Esophagus muscularis mucosa (tissue), 4 donors: ENCODE measurements around the gene CARNS1. TPM values are rescaled to one million over a fixed set of nuclear protein-coding genes. Genes with fewer than 3 reads are reported as not detected.

Experiments used
- DNase-seq: peaks from one replicate; pipeline ENCODE4 v3.0.0-alpha.2; 2017; ENCODE audit errors: extremely low spot score
- H3K27ac ChIP-seq, 4 donors: fragments of 200-600 bp; sonication (generic); replicated peaks in 1 of 4; 1 replicate in 3 of 4; 2 replicates in 1 of 4; pipeline ENCODE4 v1.5.1; 2016 to 2019; ENCODE audit warnings: mild to moderate bottlenecking in 1 of 4
- H3K27me3 ChIP-seq, 4 donors: fragments of 200-600 bp; sonication (generic); one replicate each; pipeline versions ENCODE4 v1.5.1 to v1.6.0; 2016 to 2019
- H3K36me3 ChIP-seq, 4 donors: fragments of 200-600 bp; sonication (generic); one replicate each; pipeline ENCODE4 v1.5.1; 2016 to 2019
- H3K4me1 ChIP-seq, 4 donors: fragments of 200-600 bp; sonication (generic); one replicate each; pipeline ENCODE4 v1.5.1; 2016 to 2019
- H3K4me3 ChIP-seq, 4 donors: fragments of 200-600 bp; sonication (generic); 1 replicate in 2 of 4; 2 replicates in 2 of 4; pipeline ENCODE4 v1.5.1; 2016 to 2019; ENCODE audit warnings: mild to moderate bottlenecking in 4 of 4, moderate library complexity in 1 of 4
- H3K9me3 ChIP-seq, 4 donors: fragments of 200-600 bp; sonication (generic); 1 replicate in 3 of 4; 2 replicates in 1 of 4; pipeline ENCODE4 v1.5.1; 2016 to 2019
- EP300 ChIP-seq: sonication (generic); formaldehyde crosslinking; IDR thresholded peaks from one replicate; pipeline ENCODE4 v1.6.1; 2017; ENCODE audit warnings: antibody characterized with exemption
- POLR2A ChIP-seq: fragments of 450-650 bp; IDR thresholded peaks from one replicate; pipeline ENCODE4 v1.6.1; 2017; ENCODE audit warnings: antibody characterized with exemption, moderate library complexity, mild to moderate bottlenecking, low read depth
- POLR2AphosphoS5 ChIP-seq, 2 donors: sonication (generic); formaldehyde crosslinking; IDR thresholded peaks; one replicate each; pipeline ENCODE4 v1.6.1; 2017; ENCODE audit warnings: antibody characterized with exemption in 2 of 2
- WGBS: methylation state at CpG from one replicate; pipeline ENCODE4 v1.1.5; 2018; 5-methylcytosine and 5-hydroxymethylcytosine counted together
- intact Hi-C: fragments of 100-400 bp; cut with DNase I; formaldehyde crosslinking; loops from one replicate; pipeline ENCODE4 v1.15.1; 2023
- total RNA-seq, 4 donors: library from RNA; depleted of rRNA; stranded (reverse); fragments of >200 nt; gene quantifications; one replicate each; pipeline versions ENCODE4 v1.1.0 to v1.2.1, GENCODE V29; 2016
- TF ChIP-seq, protein P1 (sequence below), 3 experiments: fragments of 200-600 bp in 2 of 3; fragments of 450-650 bp in 1 of 3; sonication (generic) in 2 of 3; IDR thresholded peaks; one replicate each; pipeline ENCODE4 v1.5.1; 2017 to 2019; ENCODE audit warnings: antibody characterized with exemption in 3 of 3, mild to moderate bottlenecking in 2 of 3, moderate library complexity in 1 of 3

The CARNS1 gene
- total RNA-seq, 4 donors from 2014 or later = 0.83 to 1.9 (median 1.2) TPM

DNA sequence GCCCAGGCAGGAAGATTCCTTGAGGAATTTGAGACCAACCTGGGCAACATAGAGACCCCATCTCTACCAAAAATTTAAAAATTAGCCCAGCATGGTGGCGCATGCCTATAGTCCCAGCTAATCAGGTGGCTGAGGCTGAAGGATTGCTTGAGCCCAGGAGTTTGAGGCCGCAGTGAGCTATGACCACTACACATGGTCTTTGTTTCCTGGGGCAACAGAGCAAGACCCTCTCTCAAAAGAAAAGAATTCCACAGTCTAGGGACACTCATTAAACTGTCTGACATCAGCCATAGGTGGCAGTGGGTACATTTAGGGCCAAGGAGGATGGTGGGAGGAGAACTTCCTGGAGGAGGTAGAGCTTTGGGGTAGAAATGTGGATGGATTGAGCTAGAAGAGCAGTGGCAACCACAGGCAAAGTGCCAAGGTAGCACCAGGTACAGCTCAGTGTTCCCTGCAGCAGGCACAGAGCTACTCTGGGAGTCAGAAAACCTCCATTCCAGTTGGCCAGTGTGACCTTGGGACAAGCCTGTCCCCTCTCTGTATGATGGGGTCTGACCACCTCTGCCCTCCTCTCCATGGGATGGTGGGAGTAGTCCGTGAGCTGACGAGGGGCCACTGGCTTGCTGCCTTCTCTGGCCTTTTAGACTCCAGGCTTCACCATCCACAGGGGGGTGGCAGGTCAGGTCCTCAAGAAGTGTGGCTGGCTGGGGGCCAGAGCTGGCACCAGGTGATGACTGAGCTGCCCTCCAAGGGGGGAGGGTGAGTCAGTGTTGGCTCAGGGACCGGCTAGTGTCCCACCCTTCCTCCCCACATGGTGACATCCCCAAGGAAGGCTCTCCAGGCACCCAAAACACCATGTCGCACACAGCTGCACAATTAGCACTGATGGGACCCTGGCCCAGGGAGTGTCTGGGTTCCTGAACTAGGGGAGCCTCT, 38.3 kb upstream of the CARNS1 start:
- Histone ChIP-seq H3K36me3 (no peaks in the 10 kb centered on the region), H3K4me3 (no peak overlapping the region), H3K27ac (no peak overlapping the region), H3K27me3 (no peaks in the 10 kb centered on the region), H3K4me1 (peaks cover 22 to 45% (median 30%) of the 10 kb centered on the region in 4 donors), H3K9me3 (no peaks in the 10 kb centered on the region)
- TF ChIP-seq POLR2A = no peak
- TF ChIP-seq POLR2AphosphoS5 (IDR thresholded peaks at IDR 0.05) = no peak
- TF ChIP-seq, protein P1, sequence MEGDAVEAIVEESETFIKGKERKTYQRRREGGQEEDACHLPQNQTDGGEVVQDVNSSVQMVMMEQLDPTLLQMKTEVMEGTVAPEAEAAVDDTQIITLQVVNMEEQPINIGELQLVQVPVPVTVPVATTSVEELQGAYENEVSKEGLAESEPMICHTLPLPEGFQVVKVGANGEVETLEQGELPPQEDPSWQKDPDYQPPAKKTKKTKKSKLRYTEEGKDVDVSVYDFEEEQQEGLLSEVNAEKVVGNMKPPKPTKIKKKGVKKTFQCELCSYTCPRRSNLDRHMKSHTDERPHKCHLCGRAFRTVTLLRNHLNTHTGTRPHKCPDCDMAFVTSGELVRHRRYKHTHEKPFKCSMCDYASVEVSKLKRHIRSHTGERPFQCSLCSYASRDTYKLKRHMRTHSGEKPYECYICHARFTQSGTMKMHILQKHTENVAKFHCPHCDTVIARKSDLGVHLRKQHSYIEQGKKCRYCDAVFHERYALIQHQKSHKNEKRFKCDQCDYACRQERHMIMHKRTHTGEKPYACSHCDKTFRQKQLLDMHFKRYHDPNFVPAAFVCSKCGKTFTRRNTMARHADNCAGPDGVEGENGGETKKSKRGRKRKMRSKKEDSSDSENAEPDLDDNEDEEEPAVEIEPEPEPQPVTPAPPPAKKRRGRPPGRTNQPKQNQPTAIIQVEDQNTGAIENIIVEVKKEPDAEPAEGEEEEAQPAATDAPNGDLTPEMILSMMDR (IDR thresholded peaks at IDR 0.05) = no peak
- TF ChIP-seq EP300 = no peak
- intact Hi-C loops = no loop called here
- DNase-seq = no peak
- WGBS = 77% methylated on average over 5 of the region's 6 CpGs

DNA sequence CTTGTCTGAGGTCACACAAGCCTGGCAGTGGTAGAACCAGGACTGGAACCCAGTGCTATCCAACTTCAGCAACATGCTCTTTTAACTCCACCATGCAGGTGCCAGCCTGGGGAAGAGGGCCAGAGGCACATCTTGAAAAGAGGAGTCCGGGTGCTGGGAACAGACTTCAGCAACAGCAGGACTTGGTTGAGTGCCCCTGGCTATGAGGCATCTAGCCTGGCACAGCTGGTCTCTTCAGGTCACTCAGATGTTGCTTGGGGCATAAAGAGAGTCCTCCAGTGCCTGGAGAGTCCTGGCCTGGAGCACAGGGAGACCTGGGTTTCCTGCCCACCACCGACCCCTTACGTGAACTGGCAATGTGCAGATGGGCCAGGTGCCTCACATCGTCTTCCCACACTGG, 36.9 kb upstream of the CARNS1 start:
- no peak overlapping the region for H3K4me3 ChIP-seq
- TF ChIP-seq, protein P1 (IDR thresholded peaks at IDR 0.05) = no peak
- TF ChIP-seq POLR2AphosphoS5 (IDR thresholded peaks at IDR 0.05) = no peak
- no peak for TF ChIP-seq POLR2A
- TF ChIP-seq EP300 = no peak
- no peaks in the 10 kb centered on the region for H3K27me3 ChIP-seq
- no peaks in the 10 kb centered on the region for H3K36me3 ChIP-seq
- DNase-seq = no peak
- no peak overlapping the region for H3K27ac ChIP-seq
- peaks cover 23 to 46% (median 28%) of the 10 kb centered on the region in 4 donors for H3K4me1 ChIP-seq
- WGBS = 81% methylated on average over 4 of the region's 4 CpGs
- H3K9me3 ChIP-seq = no peaks in the 10 kb centered on the region
- intact Hi-C loops = no loop called here

DNA sequence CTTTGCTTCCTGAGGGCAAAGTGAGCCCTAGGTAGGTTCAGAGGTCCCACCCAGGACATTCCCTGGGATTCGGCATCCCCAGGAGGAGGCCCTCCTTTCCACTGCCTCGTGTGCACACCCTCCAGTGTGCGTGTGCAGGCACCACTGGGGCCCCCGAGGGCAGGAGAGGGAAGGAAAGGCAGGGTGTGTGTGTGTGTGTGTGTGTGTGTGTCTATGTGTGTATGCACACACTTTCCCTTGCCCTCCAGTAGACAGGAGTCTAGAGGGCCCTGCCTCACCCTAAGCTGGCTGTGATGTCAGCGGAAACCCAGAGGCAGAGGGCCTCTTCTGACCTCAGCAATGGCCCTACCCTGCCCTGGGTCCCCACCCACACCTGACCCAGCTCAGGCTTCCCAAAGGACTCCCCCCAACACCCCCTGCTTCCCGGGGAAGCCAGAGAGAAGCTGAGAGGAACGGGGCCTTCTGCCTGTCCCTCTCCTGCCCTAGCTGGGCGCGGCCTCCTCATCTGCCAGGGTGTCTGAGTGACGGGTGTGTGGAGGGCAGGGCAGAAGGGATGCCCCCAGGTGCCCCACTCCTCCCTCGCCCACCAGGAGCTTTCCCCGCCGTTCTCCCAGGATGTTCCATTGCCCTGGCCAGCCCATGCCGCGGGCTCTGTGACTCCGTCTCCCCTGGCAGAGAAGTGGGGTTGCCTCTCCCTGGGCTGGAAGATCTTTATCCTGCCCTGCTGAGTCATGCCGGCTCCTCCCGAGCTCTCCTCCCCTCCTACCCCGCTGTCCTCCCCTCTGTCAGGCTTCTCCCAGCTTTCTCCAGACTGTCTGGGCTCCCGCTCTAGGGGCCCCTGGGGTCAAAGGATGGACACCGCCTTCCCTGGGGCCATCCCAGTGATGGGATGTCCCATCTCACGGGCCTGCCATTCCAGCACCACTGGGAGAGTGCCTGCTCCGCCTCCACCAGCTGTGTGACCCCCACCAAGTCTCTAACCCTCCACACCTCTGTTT, 36.1 kb upstream of the CARNS1 start:
- DNase-seq = no peak
- peaks cover 17 to 39% (median 21%) of the 10 kb centered on the region in 4 donors for H3K4me1 ChIP-seq
- TF ChIP-seq EP300 = no peak
- no peak for TF ChIP-seq POLR2A
- TF ChIP-seq, protein P1 (IDR thresholded peaks at IDR 0.05) = no peak
- no peak for TF ChIP-seq POLR2AphosphoS5 (IDR thresholded peaks at IDR 0.05)
- WGBS = 81% methylated on average over 14 of the region's 23 CpGs
- no peaks in the 10 kb centered on the region for H3K36me3 ChIP-seq
- H3K27ac ChIP-seq = no peak overlapping the region
- intact Hi-C loops = loop anchor here (5.0 kb wide), 2 partner anchors 32 to 117 kb away; no protein-coding TSS in a partner anchor
- no peak overlapping the region for H3K4me3 ChIP-seq
- H3K9me3 ChIP-seq = no peaks in the 10 kb centered on the region
- H3K27me3 ChIP-seq = no peaks in the 10 kb centered on the region

DNA sequence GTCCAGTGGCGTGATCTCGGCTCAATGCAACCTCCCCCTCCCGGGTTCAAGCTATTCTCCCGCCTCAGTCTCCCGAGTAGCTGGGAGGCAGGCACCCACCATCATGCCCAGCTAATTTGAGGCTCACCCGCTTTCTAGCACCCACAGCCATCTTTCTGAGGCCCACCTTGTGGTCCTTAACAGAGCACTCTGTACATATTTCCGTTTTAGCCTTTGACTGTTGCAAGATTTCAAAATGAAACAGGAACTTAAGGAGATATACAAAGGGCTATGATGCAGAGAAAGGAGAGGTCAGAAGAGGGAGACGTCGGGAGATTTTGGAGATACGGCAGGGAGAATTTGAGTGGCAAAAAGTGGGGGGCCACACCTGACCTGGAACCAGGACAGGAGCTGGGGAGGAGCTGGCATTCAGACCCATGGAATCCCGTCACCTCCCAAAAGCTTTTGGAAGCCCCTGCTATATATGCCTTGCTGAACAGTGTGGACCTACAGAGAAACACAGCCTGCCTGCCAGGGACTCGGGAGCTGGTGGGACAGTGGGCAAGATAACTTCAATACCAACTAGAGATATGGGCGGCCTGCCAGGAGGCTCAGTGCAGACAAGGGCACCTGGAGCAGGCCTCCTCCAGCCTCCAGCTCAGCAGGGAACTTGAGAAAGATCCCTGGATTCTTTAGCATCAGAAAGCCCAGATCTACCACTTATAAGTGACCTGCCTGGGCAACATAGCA, 34.1 kb upstream of the CARNS1 start:
- WGBS = 86% methylated on average over 11 of the region's 13 CpGs
- H3K27ac ChIP-seq = peak overlapping the region in 1 of 4 donors; percentile 6
- intact Hi-C loops = loop anchor here (5.0 kb wide), 2 partner anchors 34 to 119 kb away; no protein-coding TSS in a partner anchor
- H3K4me1 ChIP-seq = peaks cover 3 to 35% (median 17%) of the 10 kb centered on the region in 4 donors
- no peak overlapping the region for H3K4me3 ChIP-seq
- H3K27me3 ChIP-seq = no peaks in the 10 kb centered on the region
- TF ChIP-seq, protein P1 (IDR thresholded peaks at IDR 0.05) = no peak
- no peak for TF ChIP-seq EP300
- no peak for TF ChIP-seq POLR2AphosphoS5 (IDR thresholded peaks at IDR 0.05)
- TF ChIP-seq POLR2A = no peak
- no peaks in the 10 kb centered on the region for H3K9me3 ChIP-seq
- H3K36me3 ChIP-seq = no peaks in the 10 kb centered on the region
- no peak for DNase-seq
